ENCODE results near the gene GGTA1.

Gene GGTA1

GRCh38 chr9:121499427-121500164 lies at the start of gene GGTA1:
Gene GGTA1, minus strand, starts transcription at chr9:121499844. Its CDS starts 31,922 bp downstream, at chr9:121467922.
- peak within 1 kb of the TSS; percentile 18 to 43 for H3K9ac ChIP-seq (ENCODE audit: low read depth in 1 of 2, low read length in 2 of 2)
- no peak within 1 kb of the TSS for H3K27ac ChIP-seq (ENCODE audit: low read depth, low read length)
- peaks cover 30 to 36% of the 10 kb centered on the region in 2 donors for H3K27me3 ChIP-seq (ENCODE audit: control insufficient read depth in 1 of 2, insufficient read depth in 2 of 2, low read length in 2 of 2)

GRCh38 chr9:121548666-121549065 lies 49.0 kb upstream of the GGTA1 start:
- Histone ChIP-seq H3K9ac (ENCODE audit: low read depth in 1 of 2, low read length in 2 of 2) (no peak overlapping the region), H3K9me3 (ENCODE audit: control insufficient read depth in 1 of 2, low read length in 2 of 2) (no peaks in the 10 kb centered on the region), H3K27ac (ENCODE audit: low read depth, low read length) (no peak overlapping the region), H3K4me1 (ENCODE audit: control insufficient read depth in 1 of 2, insufficient read depth in 2 of 2, low read length in 2 of 2) (peaks cover 0 to 6% of the 10 kb centered on the region in 2 donors), H3K36me3 (ENCODE audit: control insufficient read depth in 1 of 2, insufficient read depth in 2 of 2, low read length in 2 of 2) (no peaks in the 10 kb centered on the region), H3K4me3 (ENCODE audit: low read depth in 1 of 2, low read length in 2 of 2) (no peak overlapping the region), H3K27me3 (ENCODE audit: control insufficient read depth in 1 of 2, insufficient read depth in 2 of 2, low read length in 2 of 2) (peaks cover 0 to 3% of the 10 kb centered on the region in 2 donors)

More at GRCh38 chr9:121499427-121500164, at the start of gene GGTA1:
- Histone ChIP-seq H3K4me3 (ENCODE audit: low read depth in 1 of 2, low read length in 2 of 2) (peak within 1 kb of the TSS; percentile 65 to 68), H3K4me1 (ENCODE audit: control insufficient read depth in 1 of 2, insufficient read depth in 2 of 2, low read length in 2 of 2) (peaks cover 14 to 19% of the 10 kb centered on the region in 2 donors), H3K36me3 (ENCODE audit: control insufficient read depth in 1 of 2, insufficient read depth in 2 of 2, low read length in 2 of 2) (no peaks in the 10 kb centered on the region), H3K9me3 (ENCODE audit: control insufficient read depth in 1 of 2, low read length in 2 of 2) (peaks cover 3 to 6% of the 10 kb centered on the region in 2 donors)

DNA sequence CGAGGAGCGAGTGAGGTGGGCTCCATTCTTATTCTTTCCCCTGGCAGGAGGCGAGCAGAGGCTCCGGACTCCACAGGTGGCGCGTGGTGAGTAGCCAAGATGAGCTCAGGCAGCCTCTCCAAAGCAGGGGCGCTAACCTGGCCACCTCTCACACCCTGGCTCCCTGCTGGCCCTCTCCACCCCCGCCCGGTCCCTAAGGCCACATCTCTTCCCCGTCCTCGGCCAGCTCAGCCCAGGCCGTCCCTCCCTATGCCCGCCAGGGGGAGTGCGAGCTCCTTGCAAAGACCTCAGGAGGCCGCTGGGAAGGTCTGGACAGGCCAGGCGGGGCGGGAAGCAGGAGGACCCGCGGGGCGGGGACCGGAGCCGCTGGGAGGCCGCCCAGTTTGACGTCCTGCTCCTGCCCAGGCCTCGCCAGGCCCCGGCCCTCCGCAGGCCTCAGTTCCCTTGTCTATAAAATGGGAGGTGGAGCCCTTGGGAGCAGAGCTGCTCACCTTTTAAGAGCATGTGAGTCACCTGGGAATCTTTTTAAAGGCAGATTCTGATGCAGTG lies 46.3 kb upstream of the GGTA1 start:
- no peak overlapping the region for H3K9ac ChIP-seq (ENCODE audit: low read depth in 1 of 2, low read length in 2 of 2)
- H3K4me1 ChIP-seq (ENCODE audit: control insufficient read depth in 1 of 2, insufficient read depth in 2 of 2, low read length in 2 of 2) = peaks cover 0 to 5% of the 10 kb centered on the region in 2 donors
- peaks cover 0 to 7% of the 10 kb centered on the region in 2 donors for H3K27me3 ChIP-seq (ENCODE audit: control insufficient read depth in 1 of 2, insufficient read depth in 2 of 2, low read length in 2 of 2)
- H3K4me3 ChIP-seq (ENCODE audit: low read depth in 1 of 2, low read length in 2 of 2) = no peak overlapping the region
- H3K9me3 ChIP-seq (ENCODE audit: control insufficient read depth in 1 of 2, low read length in 2 of 2) = no peaks in the 10 kb centered on the region
- H3K36me3 ChIP-seq (ENCODE audit: control insufficient read depth in 1 of 2, insufficient read depth in 2 of 2, low read length in 2 of 2) = no peaks in the 10 kb centered on the region
- H3K27ac ChIP-seq (ENCODE audit: low read depth, low read length) = no peak overlapping the region

DNA sequence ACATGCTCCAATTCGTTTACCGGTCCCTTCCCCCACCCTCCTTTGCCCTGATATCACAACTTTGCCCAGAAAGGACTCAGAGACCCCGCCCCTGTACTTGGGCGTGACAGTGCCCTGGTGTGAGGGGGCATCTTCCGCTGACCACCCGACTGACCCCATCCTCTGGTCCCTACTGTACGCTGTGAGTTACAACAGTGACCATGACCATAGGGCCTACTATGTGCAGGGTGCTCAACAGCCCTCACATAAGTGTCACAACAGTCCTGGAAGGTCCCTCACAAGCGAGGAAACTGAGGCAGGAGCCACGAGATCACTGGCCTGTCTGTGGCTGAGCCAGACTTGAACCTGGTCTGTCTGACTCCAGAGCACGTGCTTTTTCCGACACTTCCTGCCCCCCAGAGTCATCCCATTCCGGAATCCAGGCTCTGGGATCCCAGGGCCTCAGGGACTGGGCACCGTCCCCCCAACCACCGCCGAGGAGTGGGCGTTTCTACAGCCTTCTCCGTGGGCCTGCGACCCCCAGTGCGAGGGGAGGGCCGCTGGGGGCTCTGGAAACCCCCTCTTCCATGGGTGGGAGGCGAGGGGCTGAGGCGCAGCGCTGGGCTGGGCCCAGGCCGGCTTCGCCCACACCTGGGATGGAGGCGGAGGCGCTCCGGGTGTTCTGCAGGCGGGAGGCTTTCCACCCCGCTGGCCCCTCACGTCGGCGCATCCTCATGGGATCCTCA lies 45.7 kb upstream of the GGTA1 start:
- Histone ChIP-seq H3K4me1 (ENCODE audit: control insufficient read depth in 1 of 2, insufficient read depth in 2 of 2, low read length in 2 of 2) (no peaks in the 10 kb centered on the region), H3K9me3 (ENCODE audit: control insufficient read depth in 1 of 2, low read length in 2 of 2) (no peaks in the 10 kb centered on the region), H3K9ac (ENCODE audit: low read depth in 1 of 2, low read length in 2 of 2) (no peak overlapping the region), H3K4me3 (ENCODE audit: low read depth in 1 of 2, low read length in 2 of 2) (no peak overlapping the region), H3K27ac (ENCODE audit: low read depth, low read length) (no peak overlapping the region), H3K36me3 (ENCODE audit: control insufficient read depth in 1 of 2, insufficient read depth in 2 of 2, low read length in 2 of 2) (no peaks in the 10 kb centered on the region), H3K27me3 (ENCODE audit: control insufficient read depth in 1 of 2, insufficient read depth in 2 of 2, low read length in 2 of 2) (peaks cover 0 to 4% of the 10 kb centered on the region in 2 donors)

- H3K9ac ChIP-seq (ENCODE audit: low read depth in 1 of 2, low read length in 2 of 2) = no peak overlapping the region
- H3K36me3 ChIP-seq (ENCODE audit: control insufficient read depth in 1 of 2, insufficient read depth in 2 of 2, low read length in 2 of 2) = no peaks in the 10 kb centered on the region
- no peak overlapping the region for H3K27ac ChIP-seq (ENCODE audit: low read depth, low read length)
- H3K27me3 ChIP-seq (ENCODE audit: control insufficient read depth in 1 of 2, insufficient read depth in 2 of 2, low read length in 2 of 2) = peaks cover 0 to 4% of the 10 kb centered on the region in 2 donors
- H3K9me3 ChIP-seq (ENCODE audit: control insufficient read depth in 1 of 2, low read length in 2 of 2) = no peaks in the 10 kb centered on the region
- no peaks in the 10 kb centered on the region for H3K4me1 ChIP-seq (ENCODE audit: control insufficient read depth in 1 of 2, insufficient read depth in 2 of 2, low read length in 2 of 2)
- no peak overlapping the region for H3K4me3 ChIP-seq (ENCODE audit: low read depth in 1 of 2, low read length in 2 of 2)
Observed at GRCh38 chr9:121542025-121542424, 42.4 kb upstream of the GGTA1 start.

DNA sequence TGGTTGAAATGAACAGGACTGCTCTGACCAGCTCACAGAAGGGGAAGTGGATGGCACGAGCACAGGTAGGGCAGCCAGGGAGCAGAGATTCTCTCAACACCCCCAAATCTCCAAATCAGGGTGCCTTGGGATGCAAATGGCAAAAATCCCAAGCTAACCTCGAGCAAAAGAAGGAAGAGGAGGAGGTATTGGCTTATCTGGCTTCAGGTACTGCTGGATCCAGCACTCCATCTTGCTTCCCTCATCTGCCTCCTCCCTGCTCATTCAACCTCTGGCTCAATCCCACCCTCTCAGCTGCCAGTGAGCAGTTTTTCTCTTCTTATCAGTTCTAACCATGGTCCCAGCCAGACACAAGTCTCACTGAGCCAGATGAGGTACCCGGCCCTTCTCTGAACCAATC lies 41.6 kb upstream of the GGTA1 start:
- no peak overlapping the region for H3K9ac ChIP-seq (ENCODE audit: low read depth in 1 of 2, low read length in 2 of 2)
- no peaks in the 10 kb centered on the region for H3K36me3 ChIP-seq (ENCODE audit: control insufficient read depth in 1 of 2, insufficient read depth in 2 of 2, low read length in 2 of 2)
- no peaks in the 10 kb centered on the region for H3K9me3 ChIP-seq (ENCODE audit: control insufficient read depth in 1 of 2, low read length in 2 of 2)
- no peaks in the 10 kb centered on the region for H3K4me1 ChIP-seq (ENCODE audit: control insufficient read depth in 1 of 2, insufficient read depth in 2 of 2, low read length in 2 of 2)
- H3K27ac ChIP-seq (ENCODE audit: low read depth, low read length) = no peak overlapping the region
- peaks cover 0 to 4% of the 10 kb centered on the region in 2 donors for H3K27me3 ChIP-seq (ENCODE audit: control insufficient read depth in 1 of 2, insufficient read depth in 2 of 2, low read length in 2 of 2)
- no peak overlapping the region for H3K4me3 ChIP-seq (ENCODE audit: low read depth in 1 of 2, low read length in 2 of 2)

DNA sequence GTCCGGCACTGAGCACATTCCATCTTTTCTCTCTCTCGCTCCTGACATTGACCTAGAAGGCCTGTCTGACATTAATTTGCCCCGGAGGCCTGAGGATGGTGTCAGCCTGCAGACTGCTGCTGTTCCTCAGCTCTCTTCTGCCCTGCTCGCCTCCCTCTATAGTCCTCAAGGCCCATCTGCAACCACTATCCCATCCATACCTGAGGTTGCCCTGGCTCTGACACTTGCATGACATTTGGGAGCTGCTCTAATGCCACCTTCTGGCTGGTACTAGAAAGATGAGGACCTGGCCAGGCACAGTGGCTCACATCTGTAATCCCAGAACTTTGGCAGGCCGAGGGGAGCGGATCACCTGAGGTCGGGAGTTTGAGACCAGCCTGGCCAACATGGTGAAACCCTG lies 38.6 kb upstream of the GGTA1 start:
- H3K9ac ChIP-seq (ENCODE audit: low read depth in 1 of 2, low read length in 2 of 2) = no peak overlapping the region
- H3K27me3 ChIP-seq (ENCODE audit: control insufficient read depth in 1 of 2, insufficient read depth in 2 of 2, low read length in 2 of 2) = peaks cover 0 to 4% of the 10 kb centered on the region in 2 donors
- no peaks in the 10 kb centered on the region for H3K36me3 ChIP-seq (ENCODE audit: control insufficient read depth in 1 of 2, insufficient read depth in 2 of 2, low read length in 2 of 2)
- H3K4me3 ChIP-seq (ENCODE audit: low read depth in 1 of 2, low read length in 2 of 2) = no peak overlapping the region
- H3K9me3 ChIP-seq (ENCODE audit: control insufficient read depth in 1 of 2, low read length in 2 of 2) = no peaks in the 10 kb centered on the region
- H3K4me1 ChIP-seq (ENCODE audit: control insufficient read depth in 1 of 2, insufficient read depth in 2 of 2, low read length in 2 of 2) = no peaks in the 10 kb centered on the region
- H3K27ac ChIP-seq (ENCODE audit: low read depth, low read length) = no peak overlapping the region

DNA sequence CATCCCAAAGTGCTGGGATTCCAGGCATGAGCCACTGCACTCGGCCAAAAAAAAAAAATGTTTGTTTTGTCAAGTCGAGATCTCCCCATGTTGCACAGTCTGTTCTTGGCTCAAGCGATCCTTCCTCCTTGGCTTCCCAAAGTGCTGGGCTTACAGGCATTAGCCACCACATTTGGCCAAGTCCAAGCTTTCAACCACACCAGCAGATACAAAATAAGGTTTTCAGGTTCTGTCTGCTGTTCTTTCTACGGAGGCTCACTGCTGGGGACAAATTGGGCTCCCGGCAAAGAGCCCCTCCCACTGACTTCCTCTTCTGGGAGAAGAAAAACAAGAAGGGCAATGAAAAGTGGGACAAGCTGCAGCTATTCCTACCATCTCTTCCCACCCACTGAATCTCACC lies 37.6 kb upstream of the GGTA1 start:
- Histone ChIP-seq H3K27me3 (ENCODE audit: control insufficient read depth in 1 of 2, insufficient read depth in 2 of 2, low read length in 2 of 2) (peaks cover 0 to 4% of the 10 kb centered on the region in 2 donors), H3K4me1 (ENCODE audit: control insufficient read depth in 1 of 2, insufficient read depth in 2 of 2, low read length in 2 of 2) (no peaks in the 10 kb centered on the region), H3K27ac (ENCODE audit: low read depth, low read length) (no peak overlapping the region), H3K9me3 (ENCODE audit: control insufficient read depth in 1 of 2, low read length in 2 of 2) (no peaks in the 10 kb centered on the region), H3K36me3 (ENCODE audit: control insufficient read depth in 1 of 2, insufficient read depth in 2 of 2, low read length in 2 of 2) (no peaks in the 10 kb centered on the region), H3K4me3 (ENCODE audit: low read depth in 1 of 2, low read length in 2 of 2) (no peak overlapping the region), H3K9ac (ENCODE audit: low read depth in 1 of 2, low read length in 2 of 2) (no peak overlapping the region)

DNA sequence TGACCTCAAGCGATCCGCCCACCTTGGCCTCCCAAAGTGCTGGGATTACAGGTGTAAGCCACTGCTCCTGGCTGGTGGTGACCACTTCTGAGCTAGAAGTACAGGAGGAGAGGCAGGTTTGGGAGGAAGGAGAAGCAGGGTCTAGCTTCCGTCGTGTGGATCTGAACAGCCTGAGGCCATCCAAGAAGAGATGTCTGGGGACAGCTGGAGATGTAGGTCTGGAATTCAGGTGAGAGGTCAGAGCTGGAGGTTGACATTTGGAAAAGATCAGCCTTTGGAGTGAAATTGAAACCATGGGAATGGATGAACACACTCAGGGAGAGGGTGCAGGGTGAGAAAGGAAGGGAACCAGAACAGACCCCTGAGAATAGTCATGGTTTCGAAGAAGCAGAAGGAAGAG lies 33.2 kb upstream of the GGTA1 start:
- H3K4me1 ChIP-seq (ENCODE audit: control insufficient read depth in 1 of 2, insufficient read depth in 2 of 2, low read length in 2 of 2) = no peaks in the 10 kb centered on the region
- H3K36me3 ChIP-seq (ENCODE audit: control insufficient read depth in 1 of 2, insufficient read depth in 2 of 2, low read length in 2 of 2) = no peaks in the 10 kb centered on the region
- no peaks in the 10 kb centered on the region for H3K27me3 ChIP-seq (ENCODE audit: control insufficient read depth in 1 of 2, insufficient read depth in 2 of 2, low read length in 2 of 2)
- H3K9ac ChIP-seq (ENCODE audit: low read depth in 1 of 2, low read length in 2 of 2) = no peak overlapping the region
- H3K27ac ChIP-seq (ENCODE audit: low read depth, low read length) = no peak overlapping the region
- H3K4me3 ChIP-seq (ENCODE audit: low read depth in 1 of 2, low read length in 2 of 2) = no peak overlapping the region
- no peaks in the 10 kb centered on the region for H3K9me3 ChIP-seq (ENCODE audit: control insufficient read depth in 1 of 2, low read length in 2 of 2)
